Measurements from ENCODE around the gene RAPGEF4.

DNA sequence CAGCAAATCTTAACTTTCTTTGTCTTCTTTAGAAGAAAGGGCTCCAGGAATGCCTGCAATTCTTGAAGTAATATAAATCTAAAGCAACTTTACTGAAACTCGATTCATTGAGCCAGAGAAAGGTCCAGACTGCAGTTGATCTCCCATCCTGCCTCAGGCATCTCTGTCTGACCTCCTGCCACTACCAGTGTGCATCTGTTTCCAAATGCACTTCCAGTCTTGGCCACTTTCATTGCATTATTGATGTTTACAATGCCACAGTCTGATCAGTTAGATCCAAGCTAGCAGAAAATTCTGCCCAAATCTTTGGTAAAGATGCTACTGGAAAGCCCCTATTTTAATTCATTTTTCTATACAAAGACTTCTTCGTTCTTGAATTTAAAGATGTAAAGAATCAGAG lies 158.0 kb downstream of the RAPGEF4 start:
- TF ChIP-seq CTCF (conservative IDR thresholded peaks at IDR 0.05) (no peak), EZH2 (IDR thresholded peaks at IDR 0.05; ENCODE audit: low read depth) (no peak)
